HUES6 (cell line): Measurements from ENCODE around the gene TNS2.
"Not testable (repeated sequence)": the region's sequence is repeated elsewhere in the genome, so short reads cannot be mapped to it uniquely, and the experiment has no call there.

Source experiments
- H3K27ac ChIP-seq: 2 replicates; pipeline ENCODE4 v1.7.0; 2013; ENCODE audit warnings: low read depth, mild to moderate bottlenecking, low read length, inconsistent platforms
- H3K27me3 ChIP-seq: 2 replicates; pipeline ENCODE4 v1.6.1; 2013; ENCODE audit warnings: low read length; ENCODE audit not compliant: control insufficient read depth, insufficient read depth
- H3K36me3 ChIP-seq: 2 replicates; pipeline ENCODE4 v1.6.1; 2013; ENCODE audit warnings: low read length; ENCODE audit not compliant: control insufficient read depth, insufficient read depth
- H3K4me1 ChIP-seq: 2 replicates; pipeline ENCODE4 v1.6.1; 2013; ENCODE audit warnings: low read length; ENCODE audit not compliant: control insufficient read depth, insufficient read depth
- H3K4me3 ChIP-seq: 2 replicates; pipeline ENCODE4 v1.5.1; 2013; ENCODE audit warnings: low read depth, low read length
- H3K9ac ChIP-seq: one replicate; pipeline ENCODE4 v1.6.1; 2013; ENCODE audit warnings: mild to moderate bottlenecking, low read length
- H3K9me3 ChIP-seq: 2 replicates; pipeline ENCODE4 v1.6.1; 2013; ENCODE audit warnings: low read depth, low read length; ENCODE audit not compliant: control insufficient read depth, insufficient read depth

The TNS2 gene, protein sequence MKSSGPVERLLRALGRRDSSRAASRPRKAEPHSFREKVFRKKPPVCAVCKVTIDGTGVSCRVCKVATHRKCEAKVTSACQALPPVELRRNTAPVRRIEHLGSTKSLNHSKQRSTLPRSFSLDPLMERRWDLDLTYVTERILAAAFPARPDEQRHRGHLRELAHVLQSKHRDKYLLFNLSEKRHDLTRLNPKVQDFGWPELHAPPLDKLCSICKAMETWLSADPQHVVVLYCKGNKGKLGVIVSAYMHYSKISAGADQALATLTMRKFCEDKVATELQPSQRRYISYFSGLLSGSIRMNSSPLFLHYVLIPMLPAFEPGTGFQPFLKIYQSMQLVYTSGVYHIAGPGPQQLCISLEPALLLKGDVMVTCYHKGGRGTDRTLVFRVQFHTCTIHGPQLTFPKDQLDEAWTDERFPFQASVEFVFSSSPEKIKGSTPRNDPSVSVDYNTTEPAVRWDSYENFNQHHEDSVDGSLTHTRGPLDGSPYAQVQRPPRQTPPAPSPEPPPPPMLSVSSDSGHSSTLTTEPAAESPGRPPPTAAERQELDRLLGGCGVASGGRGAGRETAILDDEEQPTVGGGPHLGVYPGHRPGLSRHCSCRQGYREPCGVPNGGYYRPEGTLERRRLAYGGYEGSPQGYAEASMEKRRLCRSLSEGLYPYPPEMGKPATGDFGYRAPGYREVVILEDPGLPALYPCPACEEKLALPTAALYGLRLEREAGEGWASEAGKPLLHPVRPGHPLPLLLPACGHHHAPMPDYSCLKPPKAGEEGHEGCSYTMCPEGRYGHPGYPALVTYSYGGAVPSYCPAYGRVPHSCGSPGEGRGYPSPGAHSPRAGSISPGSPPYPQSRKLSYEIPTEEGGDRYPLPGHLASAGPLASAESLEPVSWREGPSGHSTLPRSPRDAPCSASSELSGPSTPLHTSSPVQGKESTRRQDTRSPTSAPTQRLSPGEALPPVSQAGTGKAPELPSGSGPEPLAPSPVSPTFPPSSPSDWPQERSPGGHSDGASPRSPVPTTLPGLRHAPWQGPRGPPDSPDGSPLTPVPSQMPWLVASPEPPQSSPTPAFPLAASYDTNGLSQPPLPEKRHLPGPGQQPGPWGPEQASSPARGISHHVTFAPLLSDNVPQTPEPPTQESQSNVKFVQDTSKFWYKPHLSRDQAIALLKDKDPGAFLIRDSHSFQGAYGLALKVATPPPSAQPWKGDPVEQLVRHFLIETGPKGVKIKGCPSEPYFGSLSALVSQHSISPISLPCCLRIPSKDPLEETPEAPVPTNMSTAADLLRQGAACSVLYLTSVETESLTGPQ (N-terminal part only)

GRCh38 chr12:53049571-53050318 is at the start of gene TNS2:
Gene TNS2, plus strand, starts transcription at chr12:53050065. Its CDS starts 121 bp downstream, at chr12:53050186.
- Histone ChIP-seq H3K9ac (peak within 1 kb of the TSS; percentile 39), H3K9me3 (no peaks in the 10 kb centered on the region), H3K4me3 (peak within 1 kb of the TSS; percentile 50), H3K27ac (no peak within 1 kb of the TSS; the same call in 1 of the 2 replicates), H3K4me1 (peaks cover 68% of the 10 kb centered on the region), H3K27me3 (peaks cover 13% of the 10 kb centered on the region), H3K36me3 (peaks cover 7% of the 10 kb centered on the region; the same call in 1 of the 2 replicates)

DNA sequence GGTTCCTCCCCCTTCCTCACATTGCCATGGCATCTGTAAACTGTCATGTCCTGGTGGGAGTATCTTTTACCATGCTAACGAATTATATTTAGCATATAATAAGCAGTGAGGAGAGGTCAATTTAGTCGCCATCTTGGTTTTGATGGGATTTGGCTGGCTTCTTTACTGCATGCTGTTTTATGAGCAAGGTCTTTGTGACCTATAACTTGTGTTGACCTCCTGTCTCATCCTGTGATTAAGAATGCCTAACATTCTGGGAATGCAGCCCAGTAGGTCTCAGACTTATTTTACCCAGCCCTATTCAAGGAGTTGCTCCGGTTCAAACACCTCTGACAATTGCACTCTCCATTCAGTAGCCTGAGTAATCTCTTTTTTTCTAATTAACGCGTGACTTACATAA is 45.7 kb upstream of the TNS2 start:
- Histone ChIP-seq H3K27ac (peak overlapping the region; percentile 35; the same call in 1 of the 2 replicates), H3K27me3 (no peaks in the 10 kb centered on the region), H3K4me1 (peaks cover 25% of the 10 kb centered on the region), H3K9me3 (no peaks in the 10 kb centered on the region), H3K4me3 (peak overlapping the region; percentile 98), H3K9ac (peak overlapping the region; percentile 98), H3K36me3 (peaks cover 17% of the 10 kb centered on the region)

DNA sequence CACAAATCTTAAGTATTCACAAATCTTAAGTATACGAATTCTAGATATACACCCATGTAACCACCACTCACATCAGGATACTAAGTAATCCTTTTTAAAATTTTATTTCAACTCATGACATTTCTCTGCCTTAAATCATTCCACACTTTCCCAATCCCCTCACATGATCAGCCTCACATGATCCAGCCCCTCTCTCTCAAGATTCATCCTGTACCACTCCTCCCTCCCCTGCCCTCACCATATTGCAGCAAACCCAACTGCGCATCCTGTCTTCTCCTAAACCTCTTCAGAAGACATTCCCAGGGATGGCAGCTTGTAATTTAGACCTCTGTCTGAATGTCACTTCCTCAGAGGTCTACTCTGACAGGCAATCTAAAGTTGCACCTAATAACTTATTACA is 45.3 kb upstream of the TNS2 start:
- peaks cover 25% of the 10 kb centered on the region for H3K4me1 ChIP-seq
- H3K9ac ChIP-seq, result peak overlapping the region; percentile 98
- no peaks in the 10 kb centered on the region for H3K27me3 ChIP-seq
- peak overlapping the region; percentile 35; the same call in 1 of the 2 replicates for H3K27ac ChIP-seq
- peaks cover 21% of the 10 kb centered on the region for H3K36me3 ChIP-seq
- H3K4me3 ChIP-seq, result peak overlapping the region; percentile 98
- no peaks in the 10 kb centered on the region for H3K9me3 ChIP-seq

GRCh38 chr12:53005215-53005985 is 44.5 kb upstream of the TNS2 start:
- Histone ChIP-seq H3K27ac (peak overlapping the region; percentile 83; the same call in 1 of the 2 replicates), H3K4me3 (peak overlapping the region; percentile 98), H3K4me1 (peaks cover 25% of the 10 kb centered on the region), H3K9ac (peak overlapping the region; percentile 98), H3K27me3 (no peaks in the 10 kb centered on the region), H3K9me3 (no peaks in the 10 kb centered on the region), H3K36me3 (peaks cover 30% of the 10 kb centered on the region)

DNA sequence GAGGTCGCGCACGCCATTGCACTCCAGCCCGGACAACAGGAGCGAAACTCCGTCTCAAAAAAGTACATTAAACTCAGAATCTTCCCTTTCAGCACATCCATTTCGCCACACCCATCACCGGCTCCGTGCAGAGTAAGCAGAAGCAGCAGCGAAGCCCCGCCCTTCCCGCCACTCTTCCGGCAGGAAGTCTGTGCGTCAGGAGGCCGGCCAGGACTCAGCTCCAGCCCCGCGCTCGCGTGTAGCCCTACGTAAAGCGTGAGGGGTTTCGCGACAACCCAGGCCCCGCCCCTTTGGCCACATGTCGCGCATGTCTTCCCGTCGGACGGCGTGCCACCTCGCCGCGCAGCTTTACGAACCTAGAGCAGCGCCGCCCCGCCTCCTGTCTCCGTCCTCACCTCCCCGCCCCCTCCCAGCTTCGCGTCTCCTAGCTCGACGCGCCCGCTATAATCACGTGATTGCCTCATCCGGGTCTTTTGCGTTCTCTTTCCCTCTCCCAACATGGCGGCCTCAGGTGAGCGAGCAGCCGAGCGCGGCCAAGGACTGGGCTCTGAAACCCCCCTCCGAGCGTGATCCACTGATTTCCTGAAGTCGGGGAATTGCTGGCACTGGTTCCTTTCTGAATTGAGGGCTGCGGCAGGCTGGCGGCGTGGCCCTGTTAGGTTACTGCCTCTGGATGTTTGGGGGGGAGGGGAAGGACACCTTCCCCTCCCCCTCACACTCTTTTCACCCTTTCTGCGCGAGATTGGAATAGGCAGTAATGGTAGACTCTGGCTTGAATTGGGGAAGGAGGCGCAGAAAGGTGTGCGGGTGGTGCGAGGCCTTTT is 43.7 kb upstream of the TNS2 start, which contains the start of gene EIF4B:
Gene EIF4B, plus strand, starts transcription at position 471 of the 824 bp plus-strand sequence. Its CDS starts 28 bp downstream, at position 499.
- Histone ChIP-seq H3K9me3 (no peaks in the 10 kb centered on the region), H3K27me3 (no peaks in the 10 kb centered on the region), H3K4me3 (peak within 1 kb of the TSS; percentile 98), H3K4me1 (peaks cover 25% of the 10 kb centered on the region), H3K9ac (peak within 1 kb of the TSS; percentile 98), H3K27ac (peak within 1 kb of the TSS; percentile 99), H3K36me3 (peaks cover 38% of the 10 kb centered on the region)

DNA sequence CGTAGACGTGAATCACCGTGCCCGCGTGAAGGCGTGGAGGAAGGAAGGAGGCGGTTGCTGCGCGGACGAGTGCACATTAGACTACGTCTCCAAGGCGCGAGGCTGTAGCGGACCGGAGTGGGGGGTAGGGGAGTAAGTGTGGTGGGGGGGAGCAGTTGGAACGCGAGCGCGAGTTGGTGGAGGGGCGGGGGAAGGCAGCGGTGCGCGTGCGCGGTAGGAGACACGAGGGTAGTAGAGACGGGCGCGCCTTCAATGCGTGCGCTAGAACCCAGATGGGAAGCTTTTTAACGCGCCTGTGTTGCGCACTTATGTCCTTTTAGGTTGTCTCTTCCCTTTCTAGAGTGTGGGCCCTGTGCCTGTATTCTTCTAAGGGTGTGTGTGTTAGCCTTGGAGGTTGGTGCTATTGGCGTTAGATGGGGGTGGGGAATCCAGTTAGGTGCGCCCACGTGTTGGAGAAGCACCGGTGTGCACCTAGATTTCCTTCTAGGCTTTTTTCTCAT is 43.0 kb upstream of the TNS2 start:
- H3K9ac ChIP-seq, result peak overlapping the region; percentile 98

GRCh38 chr12:53007343-53007742 is 42.5 kb upstream of the TNS2 start:
- Histone ChIP-seq H3K9ac (peak overlapping the region; percentile 98), H3K4me3 (peak overlapping the region; percentile 98), H3K36me3 (peaks cover 47% of the 10 kb centered on the region), H3K27ac (peak overlapping the region; percentile 99), H3K4me1 (peaks cover 25% of the 10 kb centered on the region), H3K27me3 (no peaks in the 10 kb centered on the region), H3K9me3 (no peaks in the 10 kb centered on the region)

More for the DNA sequence above, 43.0 kb upstream of the TNS2 start:
- Histone ChIP-seq H3K27ac (peak overlapping the region; percentile 99), H3K4me1 (peaks cover 25% of the 10 kb centered on the region), H3K27me3 (no peaks in the 10 kb centered on the region), H3K9me3 (no peaks in the 10 kb centered on the region), H3K36me3 (peaks cover 44% of the 10 kb centered on the region), H3K4me3 (peak overlapping the region; percentile 98)

- Histone ChIP-seq H3K4me1 (peaks cover 25% of the 10 kb centered on the region), H3K4me3 (peak overlapping the region; percentile 98; the same call in 1 of the 2 replicates), H3K27ac (0 out of 2 replicates have a peak overlapping the region, but pooled peaks have one; percentile 99), H3K9ac (peak overlapping the region; percentile 98), H3K36me3 (peaks cover 51% of the 10 kb centered on the region)
- H3K27me3 ChIP-seq, H3K9me3 ChIP-seq: not testable (repeated sequence)
Observed at GRCh38 chr12:53008760-53009159, 41.1 kb upstream of the TNS2 start.

DNA sequence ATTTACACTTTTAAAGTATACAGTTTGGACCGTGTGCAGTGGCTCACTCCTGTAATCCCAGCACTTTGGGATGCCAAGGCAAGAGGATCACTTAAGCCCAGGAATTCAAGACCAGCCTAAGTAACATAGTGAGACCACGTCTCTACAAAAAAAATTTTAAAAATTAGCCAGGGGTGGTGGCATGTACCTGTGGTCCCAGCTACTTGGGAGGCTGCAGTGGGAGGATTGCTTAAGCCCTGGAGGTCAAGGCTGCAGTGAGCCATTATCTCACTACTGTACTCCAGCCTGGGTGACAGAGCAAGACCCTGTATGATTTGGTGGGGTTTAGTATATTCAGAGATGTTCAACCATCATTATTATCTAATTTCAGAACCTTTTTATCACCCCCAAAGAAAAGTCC is 38.9 kb upstream of the TNS2 start:
- Histone ChIP-seq H3K4me1 (peaks cover 12% of the 10 kb centered on the region), H3K27me3 (no peaks in the 10 kb centered on the region), H3K27ac (no peak overlapping the region), H3K4me3 (no peak overlapping the region), H3K9ac (no peak overlapping the region), H3K36me3 (peaks cover 68% of the 10 kb centered on the region), H3K9me3 (no peaks in the 10 kb centered on the region)
